ENCODE measurements around the gene SLC29A4.
"Not testable (repeated sequence)": the region's sequence is repeated elsewhere in the genome, so short reads cannot be mapped to it uniquely, and the experiment has no call there.

SLC29A4 gene

DNA sequence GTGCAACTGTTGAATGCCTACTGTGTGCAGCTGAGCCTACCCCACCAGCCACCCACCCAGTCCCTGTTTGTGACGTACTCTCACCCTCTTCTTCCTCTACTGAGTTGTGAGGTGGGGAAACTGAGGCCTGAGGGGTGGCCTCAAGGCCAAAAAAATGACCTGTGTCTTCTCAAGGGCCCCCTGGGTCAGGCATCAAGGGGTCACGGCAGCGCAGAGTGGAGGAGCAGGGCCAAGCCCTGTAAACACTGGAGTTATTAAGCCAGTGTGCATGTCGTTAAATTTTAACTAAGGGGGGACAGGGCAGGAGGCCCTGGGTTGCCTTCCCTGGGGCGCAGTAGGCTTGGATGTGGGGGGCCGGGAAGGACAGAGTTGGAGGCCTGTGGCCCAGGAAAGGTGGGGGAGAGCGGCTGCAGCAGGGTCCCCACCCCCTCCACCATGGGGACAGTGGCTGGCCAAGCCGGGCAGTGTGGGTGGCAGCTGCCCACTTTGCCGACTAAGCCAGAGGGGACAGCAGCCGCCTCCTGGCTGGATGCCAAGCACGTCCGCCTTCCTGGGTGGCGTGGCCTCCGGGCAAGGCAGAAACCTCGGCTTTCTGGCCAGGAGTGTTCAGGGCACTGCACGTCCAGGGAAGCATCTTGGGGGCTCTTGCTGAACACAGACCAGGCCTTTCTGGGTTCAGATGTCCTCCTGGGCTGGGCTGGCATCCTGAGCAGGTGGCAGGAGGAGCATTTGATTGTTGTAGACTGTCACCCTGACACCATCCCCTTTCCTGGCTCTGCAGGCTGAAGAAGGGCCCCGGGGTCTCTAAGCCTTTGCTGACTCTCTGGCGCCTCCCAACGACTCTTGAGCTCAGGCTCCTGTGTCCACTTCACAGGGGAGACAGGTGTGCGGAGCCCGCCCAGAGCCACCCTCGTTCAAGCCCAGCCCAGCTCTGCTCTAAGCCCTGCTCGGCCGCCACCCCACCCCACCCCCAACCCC lies 1.9 kb downstream of the SLC29A4 start:
- Histone ChIP-seq H3K9me3 (ENCODE audit: control insufficient read depth, low read length) (no peaks in the 10 kb centered on the region), H3K4me3 (ENCODE audit: insufficient read depth, low read depth, low read length, poor library complexity, severe bottlenecking) (no peak overlapping the region), H3K4me1 (ENCODE audit: control insufficient read depth, insufficient read depth, low read length, poor library complexity, severe bottlenecking) (peaks cover 8% of the 10 kb centered on the region), H3K27ac (ENCODE audit: insufficient read depth, low read length, poor library complexity, severe bottlenecking) (no peak overlapping the region), H3K36me3 (ENCODE audit: control insufficient read depth, insufficient read depth, low read length) (no peaks in the 10 kb centered on the region), H3K27me3 (replicated peaks; ENCODE audit: control insufficient read depth, insufficient read depth, low read length, poor library complexity, severe bottlenecking) (no peaks in the 10 kb centered on the region)
- no peak for DNase-seq

DNA sequence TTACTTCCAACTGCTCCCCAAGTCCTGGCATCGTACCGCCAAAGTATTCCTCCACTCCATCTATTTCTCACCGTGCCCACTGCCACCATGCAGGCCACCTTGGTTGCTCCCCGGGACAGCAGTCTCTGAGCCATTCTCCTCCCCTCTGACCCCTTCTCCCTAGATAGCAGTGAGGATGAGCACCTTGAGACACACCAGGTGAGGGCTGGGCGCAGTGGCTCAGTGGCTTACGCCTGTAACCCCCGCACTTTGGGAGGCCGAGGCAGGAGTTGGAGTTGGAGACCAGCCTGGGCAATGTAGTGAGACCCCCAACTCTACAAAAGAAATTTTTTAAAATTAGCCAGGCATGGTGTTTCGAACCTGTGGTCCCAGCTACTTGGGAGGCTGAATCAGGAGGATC lies 4.2 kb downstream of the SLC29A4 start:
- DNase-seq: no peak
- Histone ChIP-seq H3K9me3 (ENCODE audit: control insufficient read depth, low read length) (no peaks in the 10 kb centered on the region), H3K27me3 (replicated peaks; ENCODE audit: control insufficient read depth, insufficient read depth, low read length, poor library complexity, severe bottlenecking) (no peaks in the 10 kb centered on the region), H3K4me1 (ENCODE audit: control insufficient read depth, insufficient read depth, low read length, poor library complexity, severe bottlenecking) (peaks cover 8% of the 10 kb centered on the region), H3K36me3 (ENCODE audit: control insufficient read depth, insufficient read depth, low read length) (no peaks in the 10 kb centered on the region), H3K27ac (ENCODE audit: insufficient read depth, low read length, poor library complexity, severe bottlenecking) (no peak overlapping the region), H3K4me3 (ENCODE audit: insufficient read depth, low read depth, low read length, poor library complexity, severe bottlenecking) (no peak overlapping the region)

- H3K9me3 ChIP-seq (ENCODE audit: control insufficient read depth, low read length); H3K27ac ChIP-seq (ENCODE audit: insufficient read depth, low read length, poor library complexity, severe bottlenecking); H3K27me3 ChIP-seq (replicated peaks; ENCODE audit: control insufficient read depth, insufficient read depth, low read length, poor library complexity, severe bottlenecking); DNase-seq; H3K4me3 ChIP-seq (ENCODE audit: insufficient read depth, low read depth, low read length, poor library complexity, severe bottlenecking); H3K36me3 ChIP-seq (ENCODE audit: control insufficient read depth, insufficient read depth, low read length); H3K4me1 ChIP-seq (ENCODE audit: control insufficient read depth, insufficient read depth, low read length, poor library complexity, severe bottlenecking): not testable (repeated sequence)
Observed at GRCh38 chr7:5287373-5287772, 4.6 kb downstream of the SLC29A4 start.

DNA sequence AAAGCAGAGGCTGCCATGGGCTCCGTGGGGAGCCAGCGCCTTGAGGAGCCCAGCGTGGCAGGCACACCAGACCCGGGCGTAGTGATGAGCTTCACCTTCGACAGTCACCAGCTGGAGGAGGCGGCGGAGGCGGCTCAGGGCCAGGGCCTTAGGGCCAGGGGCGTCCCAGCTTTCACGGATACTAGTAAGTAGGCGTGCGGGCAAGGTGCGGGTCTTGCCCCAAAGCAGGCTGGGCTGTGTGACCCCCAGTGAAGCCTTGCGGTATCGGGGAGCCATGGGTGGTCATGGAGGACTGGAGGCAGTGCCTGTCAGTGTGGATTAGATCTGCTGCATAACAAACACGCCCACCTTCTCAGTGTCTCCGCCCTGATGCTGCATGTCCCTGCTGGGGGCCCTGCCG lies 5.1 kb downstream of the SLC29A4 start:
- H3K27ac ChIP-seq (ENCODE audit: insufficient read depth, low read length, poor library complexity, severe bottlenecking): no peak overlapping the region
- peaks cover 8% of the 10 kb centered on the region for H3K4me1 ChIP-seq (ENCODE audit: control insufficient read depth, insufficient read depth, low read length, poor library complexity, severe bottlenecking)
- H3K27me3 ChIP-seq (replicated peaks; ENCODE audit: control insufficient read depth, insufficient read depth, low read length, poor library complexity, severe bottlenecking): no peaks in the 10 kb centered on the region
- H3K9me3 ChIP-seq (ENCODE audit: control insufficient read depth, low read length): no peaks in the 10 kb centered on the region
- H3K4me3 ChIP-seq (ENCODE audit: insufficient read depth, low read depth, low read length, poor library complexity, severe bottlenecking): no peak overlapping the region
- no peaks in the 10 kb centered on the region for H3K36me3 ChIP-seq (ENCODE audit: control insufficient read depth, insufficient read depth, low read length)
- no peak for DNase-seq

DNA sequence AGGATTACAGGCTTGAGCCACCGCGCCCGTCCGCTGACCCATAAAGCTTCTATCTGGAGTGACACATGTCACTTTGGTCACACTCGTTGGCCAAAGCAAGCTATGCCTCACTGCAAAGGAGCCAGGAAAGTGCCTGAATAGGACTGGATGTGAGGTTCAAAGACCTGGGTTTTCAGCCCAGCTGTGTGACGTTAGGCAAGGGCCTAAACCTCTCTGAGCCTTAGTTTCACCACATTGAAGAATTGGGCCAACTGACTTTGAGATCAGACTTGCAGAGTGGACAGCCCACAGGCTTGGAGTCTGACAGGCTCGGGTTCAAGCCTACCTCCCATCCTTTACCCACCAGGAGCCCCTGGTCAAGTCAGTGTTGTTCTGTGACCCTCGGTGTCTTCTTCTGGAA lies 5.8 kb downstream of the SLC29A4 start:
- not testable (repeated sequence) for H3K27me3 ChIP-seq (replicated peaks; ENCODE audit: control insufficient read depth, insufficient read depth, low read length, poor library complexity, severe bottlenecking); DNase-seq; H3K9me3 ChIP-seq (ENCODE audit: control insufficient read depth, low read length); H3K4me3 ChIP-seq (ENCODE audit: insufficient read depth, low read depth, low read length, poor library complexity, severe bottlenecking); H3K27ac ChIP-seq (ENCODE audit: insufficient read depth, low read length, poor library complexity, severe bottlenecking); H3K36me3 ChIP-seq (ENCODE audit: control insufficient read depth, insufficient read depth, low read length); H3K4me1 ChIP-seq (ENCODE audit: control insufficient read depth, insufficient read depth, low read length, poor library complexity, severe bottlenecking)

DNA sequence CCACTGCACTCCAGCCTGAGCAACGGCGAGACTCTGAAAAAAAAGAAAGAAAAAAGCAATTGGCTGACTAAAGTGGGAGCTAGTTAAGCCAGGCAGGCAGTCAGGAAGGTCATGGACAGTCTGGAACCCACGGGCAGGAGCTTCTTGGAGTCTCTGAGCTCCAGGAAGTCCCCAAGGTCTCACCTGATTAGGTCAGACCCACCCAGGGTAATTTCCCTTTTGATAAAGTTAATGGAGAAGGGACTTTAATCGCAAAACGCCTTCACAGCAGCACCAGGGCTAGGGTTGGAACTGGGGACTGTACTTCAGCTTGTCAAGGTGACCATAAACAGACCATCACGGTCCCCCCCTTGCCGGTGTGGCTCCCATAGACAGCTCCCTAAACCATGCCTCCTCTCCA lies 6.6 kb downstream of the SLC29A4 start:
- no peaks in the 10 kb centered on the region for H3K27me3 ChIP-seq (replicated peaks; ENCODE audit: control insufficient read depth, insufficient read depth, low read length, poor library complexity, severe bottlenecking)
- no peak overlapping the region for H3K27ac ChIP-seq (ENCODE audit: insufficient read depth, low read length, poor library complexity, severe bottlenecking)
- H3K9me3 ChIP-seq (ENCODE audit: control insufficient read depth, low read length): peaks cover 1% of the 10 kb centered on the region
- DNase-seq: no peak
- no peak overlapping the region for H3K4me3 ChIP-seq (ENCODE audit: insufficient read depth, low read depth, low read length, poor library complexity, severe bottlenecking)
- no peaks in the 10 kb centered on the region for H3K36me3 ChIP-seq (ENCODE audit: control insufficient read depth, insufficient read depth, low read length)
- H3K4me1 ChIP-seq (ENCODE audit: control insufficient read depth, insufficient read depth, low read length, poor library complexity, severe bottlenecking): no peaks in the 10 kb centered on the region

DNA sequence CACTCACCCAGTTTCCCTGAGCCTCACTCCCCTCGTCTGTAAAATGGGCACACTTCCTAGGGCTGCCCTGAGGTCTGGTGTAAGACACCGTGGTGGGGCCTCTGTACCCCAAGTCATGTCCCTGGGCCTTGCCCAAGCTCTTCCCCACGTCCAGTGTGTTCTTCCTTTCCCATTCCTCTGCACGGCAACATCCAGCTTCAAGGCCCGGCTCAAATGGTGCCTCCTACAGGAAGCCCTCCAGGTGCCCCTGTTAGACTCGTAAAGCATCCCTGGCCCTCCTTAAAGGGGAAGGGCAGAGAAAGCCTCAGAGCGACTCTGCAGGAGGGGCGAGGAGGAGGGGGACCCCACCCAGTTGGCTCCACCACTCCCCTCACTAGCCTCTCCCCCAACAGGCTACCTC lies 8.6 kb downstream of the SLC29A4 start:
- Histone ChIP-seq H3K4me3 (ENCODE audit: insufficient read depth, low read depth, low read length, poor library complexity, severe bottlenecking) (no peak overlapping the region), H3K36me3 (ENCODE audit: control insufficient read depth, insufficient read depth, low read length) (no peaks in the 10 kb centered on the region), H3K27me3 (replicated peaks; ENCODE audit: control insufficient read depth, insufficient read depth, low read length, poor library complexity, severe bottlenecking) (no peaks in the 10 kb centered on the region), H3K27ac (ENCODE audit: insufficient read depth, low read length, poor library complexity, severe bottlenecking) (no peak overlapping the region), H3K9me3 (ENCODE audit: control insufficient read depth, low read length) (peaks cover 4% of the 10 kb centered on the region), H3K4me1 (ENCODE audit: control insufficient read depth, insufficient read depth, low read length, poor library complexity, severe bottlenecking) (no peaks in the 10 kb centered on the region)
- DNase-seq: no peak

GRCh38 chr7:5291711-5292335 lies 9.1 kb downstream of the SLC29A4 start:
- H3K27ac ChIP-seq (ENCODE audit: insufficient read depth, low read length, poor library complexity, severe bottlenecking); H3K4me1 ChIP-seq (ENCODE audit: control insufficient read depth, insufficient read depth, low read length, poor library complexity, severe bottlenecking); H3K9me3 ChIP-seq (ENCODE audit: control insufficient read depth, low read length); DNase-seq; H3K4me3 ChIP-seq (ENCODE audit: insufficient read depth, low read depth, low read length, poor library complexity, severe bottlenecking); H3K36me3 ChIP-seq (ENCODE audit: control insufficient read depth, insufficient read depth, low read length); H3K27me3 ChIP-seq (replicated peaks; ENCODE audit: control insufficient read depth, insufficient read depth, low read length, poor library complexity, severe bottlenecking): not testable (repeated sequence)

DNA sequence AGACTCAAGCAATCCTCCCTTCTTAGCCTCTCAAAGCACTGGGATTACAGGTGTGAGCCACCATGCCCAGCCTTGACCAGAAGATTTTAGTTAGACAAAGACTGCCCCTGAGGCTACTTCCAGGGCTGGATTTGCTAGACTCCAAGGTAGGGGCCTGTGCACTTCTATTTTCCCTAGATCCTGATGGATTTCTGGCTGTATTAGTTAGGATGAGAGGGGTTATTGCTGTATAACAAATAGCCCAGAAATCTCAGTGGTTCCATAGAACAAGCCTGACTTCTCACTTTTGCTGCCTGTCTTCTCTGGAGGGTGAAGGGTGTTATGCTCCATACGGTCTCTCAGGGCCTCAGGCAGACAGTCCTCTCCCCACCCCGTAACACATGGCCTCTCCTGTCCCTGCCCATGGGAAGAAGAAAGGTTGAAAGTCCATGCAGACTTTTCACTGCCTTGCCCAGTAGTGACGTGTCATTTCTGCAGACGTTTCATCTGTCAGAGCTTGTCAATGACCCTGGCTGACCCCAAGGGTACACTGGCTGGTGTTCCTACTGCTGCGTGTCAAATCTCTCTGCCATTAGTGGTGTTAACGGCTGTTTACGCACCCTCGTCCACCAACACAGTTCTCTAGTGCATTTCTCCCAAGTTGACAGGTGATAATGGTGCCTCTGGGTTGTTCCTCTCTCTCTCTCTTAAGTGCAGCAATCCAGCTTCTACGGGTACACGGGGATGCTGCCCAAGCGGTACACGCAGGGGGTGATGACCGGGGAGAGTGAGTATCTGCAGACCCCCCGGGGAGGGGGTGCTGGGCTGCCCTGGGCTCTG lies 11.6 kb downstream of the SLC29A4 start:
- H3K36me3 ChIP-seq (ENCODE audit: control insufficient read depth, insufficient read depth, low read length): no peaks in the 10 kb centered on the region
- DNase-seq: no peak
- peaks cover 10% of the 10 kb centered on the region for H3K4me1 ChIP-seq (ENCODE audit: control insufficient read depth, insufficient read depth, low read length, poor library complexity, severe bottlenecking)
- no peak overlapping the region for H3K27ac ChIP-seq (ENCODE audit: insufficient read depth, low read length, poor library complexity, severe bottlenecking)
- peaks cover 4% of the 10 kb centered on the region for H3K9me3 ChIP-seq (ENCODE audit: control insufficient read depth, low read length)
- no peak overlapping the region for H3K4me3 ChIP-seq (ENCODE audit: insufficient read depth, low read depth, low read length, poor library complexity, severe bottlenecking)
- H3K27me3 ChIP-seq (replicated peaks; ENCODE audit: control insufficient read depth, insufficient read depth, low read length, poor library complexity, severe bottlenecking): no peaks in the 10 kb centered on the region

Measured in effector memory CD4-positive, alpha-beta T cell (primary cell).